Smooth muscle cell (in vitro differentiated cells): ENCODE results near the gene PRKD2. TPM values are rescaled to one million over a fixed set of nuclear protein-coding genes. Genes with fewer than 3 reads are reported as not detected.
A peak's percentile ranks its signal among the peaks of the same experiment; 100 is the strongest.

Experiments
- DNase-seq: peaks from one replicate; lab custom pipeline; 2025; ENCODE audit not compliant: unreplicated experiment; lab: John Stamatoyannopoulos, UW
- H2AFZ ChIP-seq: fragments of 200-600 bp; sonication (generic); 2 replicates; pipeline ENCODE4 v1.6.0; 2016; ENCODE audit warnings: antibody characterized with exemption, low read depth, mild to moderate bottlenecking
- H3F3A ChIP-seq: fragments of 200-600 bp; sonication (generic); 2 replicates; pipeline ENCODE4 v1.6.0; 2017; ENCODE audit warnings: antibody characterized with exemption, low read depth
- H3K27ac ChIP-seq: fragments of 200-600 bp; sonication (generic); 2 replicates; pipeline ENCODE4 v1.5.1; 2016; ENCODE audit warnings: low read depth, mild to moderate bottlenecking
- H3K27me3 ChIP-seq: fragments of 200-600 bp; sonication (generic); 2 replicates; pipeline ENCODE4 v1.6.1; 2016; ENCODE audit warnings: low read depth, mild to moderate bottlenecking
- H3K36me3 ChIP-seq: fragments of 200-600 bp; sonication (generic); 2 replicates; pipeline ENCODE4 v1.5.1; 2016; ENCODE audit warnings: low read depth
- H3K4me1 ChIP-seq: fragments of 200-600 bp; sonication (generic); 2 replicates; pipeline ENCODE4 v1.5.1; 2016; ENCODE audit warnings: low read depth
- H3K4me2 ChIP-seq: fragments of 200-600 bp; sonication (generic); 2 replicates; pipeline ENCODE4 v1.6.0; 2016; ENCODE audit warnings: mild to moderate bottlenecking
- H3K4me3 ChIP-seq: fragments of 200-600 bp; sonication (generic); 2 replicates; pipeline ENCODE4 v1.5.1; 2016; ENCODE audit warnings: mild to moderate bottlenecking
- H3K79me2 ChIP-seq: fragments of 200-600 bp; sonication (generic); 2 replicates; pipeline ENCODE4 v1.6.0; 2016; ENCODE audit warnings: low read depth, mild to moderate bottlenecking
- H3K9ac ChIP-seq: fragments of 200-600 bp; sonication (generic); 2 replicates; pipeline ENCODE4 v1.6.0; 2016; ENCODE audit warnings: low read depth
- H3K9me3 ChIP-seq: fragments of 200-600 bp; sonication (generic); replicated peaks from 2 replicates; pipeline ENCODE4 v1.5.1; 2016; ENCODE audit warnings: low read depth
- H4K20me1 ChIP-seq: fragments of 200-600 bp; sonication (generic); 2 replicates; pipeline ENCODE4 v1.6.0; 2016; ENCODE audit warnings: low read depth
- CTCF ChIP-seq: fragments of 200-600 bp; sonication (generic); IDR thresholded peaks from 2 replicates; pipeline ENCODE4 v1.5.1; 2017; ENCODE audit warnings: borderline replicate concordance, mild to moderate bottlenecking, antibody characterized with exemption; ENCODE audit not compliant: insufficient read depth, poor library complexity, severe bottlenecking
- WGBS: methylation state at CpG from one replicate; pipeline ENCODE4 v1.1.7; 2016; ENCODE audit warnings: low lambda C conversion rate; 5-methylcytosine and 5-hydroxymethylcytosine counted together
- polyA plus RNA-seq: library from polyadenylated mRNA; unstranded; fragments of >200 nt; fragmentation: Nextera tagmentation; extraction: Ambion mirVana; gene quantifications from 2 replicates; pipeline ENCODE4 v1.2.1, GENCODE V29; 2016
- total RNA-seq: library from RNA; depleted of rRNA; stranded (reverse); fragments of >200 nt; gene quantifications from 2 replicates; pipeline ENCODE4 v1.2.3, GENCODE V29; 2014

PRKD2 gene
- total and polyA plus RNA-seq, 2 experiments from 2014 or later = 24.2 to 34.6 TPM

- no peak overlapping the region for H2AFZ ChIP-seq
- peaks cover 13% of the 10 kb centered on the region for H3K4me1 ChIP-seq
- DNase-seq = no peak
- H3F3A ChIP-seq = peaks cover 9% of the 10 kb centered on the region
- H3K9me3 ChIP-seq = no peaks in the 10 kb centered on the region
- peaks cover 7% of the 10 kb centered on the region for H4K20me1 ChIP-seq
- H3K27ac ChIP-seq = peak overlapping the region; percentile 63
- no peak overlapping the region for H3K4me2 ChIP-seq
- no peaks in the 10 kb centered on the region for H3K27me3 ChIP-seq
- H3K4me3 ChIP-seq = no peak overlapping the region
- H3K79me2 ChIP-seq = peaks cover 21% of the 10 kb centered on the region
- no peaks in the 10 kb centered on the region for H3K36me3 ChIP-seq
- H3K9ac ChIP-seq = no peak overlapping the region
- WGBS = 85% methylated on average over 15 of the region's 17 CpGs
- TF ChIP-seq CTCF = no peak
Measured at GRCh38 chr19:46718157-46718933, 1.4 kb upstream of the PRKD2 start.

GRCh38 chr19:46717716-46718143, 816 bp upstream of the PRKD2 start:
- peak overlapping the region; percentile 63 for H3K27ac ChIP-seq
- H3K27me3 ChIP-seq = no peaks in the 10 kb centered on the region
- DNase-seq = no peak
- H3K9ac ChIP-seq = peak overlapping the region; percentile 90
- TF ChIP-seq CTCF = no peak
- H3K4me2 ChIP-seq = peak overlapping the region; percentile 98
- peak overlapping the region; percentile 94 for H3K4me3 ChIP-seq
- H4K20me1 ChIP-seq = peaks cover 3% of the 10 kb centered on the region
- H3F3A ChIP-seq = peaks cover 9% of the 10 kb centered on the region
- 72% methylated on average over 6 of the region's 9 CpGs for WGBS
- H3K4me1 ChIP-seq = peaks cover 13% of the 10 kb centered on the region
- peaks cover 21% of the 10 kb centered on the region for H3K79me2 ChIP-seq
- no peaks in the 10 kb centered on the region for H3K9me3 ChIP-seq
- H2AFZ ChIP-seq = no peak overlapping the region
- H3K36me3 ChIP-seq = no peaks in the 10 kb centered on the region

- H3F3A ChIP-seq = peaks cover 9% of the 10 kb centered on the region
- H3K27me3 ChIP-seq = no peaks in the 10 kb centered on the region
- no peak for DNase-seq
- no peak for TF ChIP-seq CTCF
- no peaks in the 10 kb centered on the region for H3K36me3 ChIP-seq
- peak overlapping the region; percentile 98 for H3K4me2 ChIP-seq
- H3K27ac ChIP-seq = peak overlapping the region; percentile 63
- peaks cover 13% of the 10 kb centered on the region for H3K4me1 ChIP-seq
- 3% methylated on average over 8 of the region's 20 CpGs for WGBS
- H3K9ac ChIP-seq = peak overlapping the region; percentile 90
- peaks cover 21% of the 10 kb centered on the region for H3K79me2 ChIP-seq
- peaks cover 3% of the 10 kb centered on the region for H4K20me1 ChIP-seq
- peak overlapping the region; percentile 94 for H3K4me3 ChIP-seq
- H2AFZ ChIP-seq = peak overlapping the region; percentile 43
- H3K9me3 ChIP-seq = no peaks in the 10 kb centered on the region
Measured at GRCh38 chr19:46716672-46717033, 261 bp downstream of the PRKD2 start.
